Right forelimb (tissue), 1 donor: ENCODE results near the gene NKIRAS1.
"Not testable (repeated sequence)": the region's sequence is repeated elsewhere in the genome, so short reads cannot be mapped to it uniquely, and the experiment has no call there.

Source experiments
- DNase-seq: peaks from one replicate; pipeline ENCODE4 v3.0.0-alpha.2; 2018

The NKIRAS1 gene

DNA sequence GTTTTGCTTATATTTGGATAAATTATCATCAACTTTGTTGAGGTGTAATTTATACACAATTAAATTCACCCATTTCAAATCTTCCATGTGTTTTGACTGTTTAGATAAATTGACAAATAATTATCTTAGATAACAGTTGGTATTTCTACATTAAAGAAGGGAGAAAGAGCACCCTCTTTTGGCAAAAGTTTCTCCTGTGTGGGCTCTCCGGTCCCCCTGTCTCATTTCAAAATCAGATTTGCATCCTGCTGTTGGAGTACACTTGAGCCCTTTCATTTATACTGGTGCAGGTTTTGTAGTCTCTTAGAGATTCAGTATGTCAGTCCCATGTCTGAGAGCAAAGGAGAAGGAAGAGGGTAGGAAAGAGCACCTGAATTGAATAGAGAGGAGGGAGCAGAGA, 49.4 kb downstream of the NKIRAS1 start:
- no peak for DNase-seq

DNA sequence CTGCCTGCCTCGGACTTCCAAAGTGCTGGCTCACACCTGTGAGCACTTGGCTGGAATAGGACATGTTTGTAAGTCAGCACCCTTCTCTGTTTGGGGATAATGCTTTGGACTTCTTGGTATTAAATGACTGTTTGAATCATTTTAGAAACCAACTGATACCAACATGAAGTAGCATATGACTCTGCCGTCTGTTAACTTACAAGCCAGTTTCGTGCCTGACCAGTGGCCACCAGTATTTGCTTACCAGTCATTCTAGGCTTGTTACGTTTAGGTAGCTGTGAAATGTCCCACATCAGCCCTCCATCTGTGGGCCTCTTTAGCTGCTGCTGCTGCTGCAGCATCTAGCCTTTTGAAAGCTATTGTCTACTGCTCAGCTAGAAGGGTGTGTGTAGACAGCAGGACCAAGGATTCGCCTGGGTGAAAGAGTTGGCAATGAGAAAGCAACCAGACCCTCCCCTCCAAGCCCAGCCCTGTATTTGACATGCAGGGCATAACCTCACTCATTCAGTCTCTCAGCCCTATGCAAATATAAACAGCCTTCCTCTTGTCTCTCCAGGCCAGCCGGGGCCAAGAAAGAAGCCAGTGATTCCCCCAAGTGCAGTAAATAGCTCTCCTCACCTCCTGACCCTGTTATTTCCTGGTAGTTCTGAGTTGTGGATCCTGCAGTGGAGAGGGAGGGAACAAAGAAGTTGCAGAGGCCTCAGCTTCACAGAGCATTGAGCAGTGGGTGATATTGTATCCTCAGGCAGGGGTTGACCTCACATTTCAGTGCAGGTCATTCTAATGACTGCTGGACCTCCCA, 51.0 kb downstream of the NKIRAS1 start:
- no peak for DNase-seq

DNA sequence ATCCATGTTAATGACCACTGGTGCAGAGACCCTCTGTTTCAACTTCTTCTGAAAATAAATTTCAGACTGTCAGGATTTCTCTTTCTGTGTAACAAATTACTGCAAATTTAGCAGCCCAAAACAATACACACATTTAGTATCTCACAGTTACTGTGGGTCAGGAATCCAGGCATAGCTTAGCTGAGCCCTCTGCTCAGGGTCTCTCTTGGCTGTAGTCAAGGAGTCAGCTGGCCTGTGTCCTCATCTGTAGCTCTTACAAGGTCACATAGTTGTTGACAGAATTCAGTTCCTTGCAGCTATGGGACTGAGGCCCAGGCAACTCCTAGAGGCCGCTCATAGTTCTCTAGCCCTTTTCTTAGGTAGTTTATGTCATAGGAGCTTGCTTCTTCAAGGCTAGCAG, 51.9 kb downstream of the NKIRAS1 start:
- DNase-seq: no peak

DNA sequence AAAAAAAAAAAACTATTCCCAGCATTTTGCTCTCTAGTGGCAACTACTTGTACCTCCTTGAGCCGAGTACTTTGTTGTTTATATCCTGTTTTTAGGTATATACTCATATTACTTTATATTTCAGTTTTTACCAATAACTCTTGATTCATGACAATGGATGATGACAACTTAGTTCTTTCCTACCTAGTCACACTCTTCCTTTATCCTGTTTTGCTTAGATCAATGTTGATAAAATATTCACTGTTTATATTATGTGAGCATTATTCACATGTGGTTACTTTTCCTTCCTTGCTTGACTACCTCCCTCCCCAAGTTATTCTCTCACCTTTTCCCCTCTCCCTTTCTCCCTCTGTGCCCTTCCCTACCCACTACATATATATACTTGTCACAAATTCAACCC, 53.7 kb downstream of the NKIRAS1 start:
- no peak for DNase-seq

DNA sequence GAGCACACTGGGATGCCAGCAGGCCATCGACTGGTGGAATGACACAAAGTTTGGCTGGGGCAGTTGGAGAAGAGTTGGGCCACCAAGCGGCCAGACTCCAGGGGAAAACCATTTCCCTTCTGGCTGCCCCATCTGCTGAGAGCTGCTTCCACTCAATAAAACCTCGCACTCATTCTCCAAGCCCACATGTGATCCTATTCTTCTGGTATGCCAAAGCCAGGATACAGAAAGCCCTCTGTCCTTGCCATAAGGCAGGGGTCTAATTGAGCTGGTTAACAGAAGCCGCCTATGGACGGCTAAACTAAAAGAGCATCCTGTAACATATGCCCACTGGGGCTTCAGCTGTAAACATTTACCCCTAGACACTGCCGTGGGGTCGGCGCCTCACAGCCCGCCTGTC, 55.1 kb downstream of the NKIRAS1 start:
- DNase-seq: no peak

DNA sequence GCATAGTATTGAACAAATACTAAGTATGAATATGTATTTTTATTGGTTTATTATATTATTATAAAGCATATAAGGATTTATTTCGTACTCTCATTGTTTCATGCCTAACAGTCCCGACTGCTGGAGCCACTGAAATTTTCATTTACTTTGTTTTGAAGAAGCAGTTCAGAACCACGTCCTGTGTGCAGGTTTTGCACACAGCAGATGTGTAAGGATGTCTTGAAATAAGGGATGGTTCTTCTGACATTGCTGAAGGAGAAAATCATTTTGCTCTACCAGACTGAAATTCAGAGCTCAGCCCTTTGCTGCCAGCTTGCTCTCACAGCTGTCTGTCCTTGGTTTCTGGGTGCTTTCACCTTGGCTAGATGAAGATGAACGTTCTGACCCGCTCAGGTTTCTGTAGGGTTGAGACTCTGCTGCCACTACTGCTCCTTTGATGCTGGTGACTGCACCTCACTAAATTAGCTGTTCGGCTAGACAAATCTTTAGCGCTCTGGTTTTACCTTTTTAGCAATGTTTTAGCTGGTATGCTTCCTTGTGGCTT, 56.9 kb downstream of the NKIRAS1 start:
- DNase-seq: no peak

DNA sequence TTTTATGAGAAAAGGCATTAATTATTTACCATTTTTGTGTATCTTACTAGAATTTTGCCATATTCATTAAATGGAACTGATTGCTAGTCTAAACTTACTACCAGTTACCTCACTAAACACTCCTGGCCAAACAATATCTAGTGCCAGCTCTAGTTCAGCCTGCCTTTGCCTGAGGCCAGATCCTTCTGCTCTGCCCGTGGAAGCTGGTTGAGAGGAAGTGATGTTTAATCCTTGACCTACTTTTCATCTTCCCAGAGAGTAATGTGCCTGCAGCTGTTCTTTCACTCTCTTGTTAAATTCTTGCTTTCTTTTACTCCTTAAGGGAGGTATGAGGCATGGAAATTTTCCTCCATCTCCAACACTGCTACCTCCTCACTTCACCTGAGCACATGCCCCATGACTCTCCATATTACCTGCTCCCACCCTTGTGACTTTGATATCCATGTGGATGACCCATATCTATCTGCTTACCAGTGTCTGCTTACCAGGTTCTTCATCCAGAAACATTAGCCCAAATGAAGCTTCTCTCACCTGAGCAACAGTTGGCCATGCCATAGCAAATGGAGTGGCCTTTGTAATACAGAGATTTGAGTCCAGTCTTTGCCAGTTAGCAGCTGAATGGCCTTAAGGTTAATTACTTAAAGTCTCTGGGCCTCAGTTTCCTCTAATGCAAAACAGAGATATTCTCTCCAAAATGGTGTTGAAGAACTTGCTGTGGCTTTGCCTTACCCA, 57.6 kb downstream of the NKIRAS1 start:
- DNase-seq: no peak

DNA sequence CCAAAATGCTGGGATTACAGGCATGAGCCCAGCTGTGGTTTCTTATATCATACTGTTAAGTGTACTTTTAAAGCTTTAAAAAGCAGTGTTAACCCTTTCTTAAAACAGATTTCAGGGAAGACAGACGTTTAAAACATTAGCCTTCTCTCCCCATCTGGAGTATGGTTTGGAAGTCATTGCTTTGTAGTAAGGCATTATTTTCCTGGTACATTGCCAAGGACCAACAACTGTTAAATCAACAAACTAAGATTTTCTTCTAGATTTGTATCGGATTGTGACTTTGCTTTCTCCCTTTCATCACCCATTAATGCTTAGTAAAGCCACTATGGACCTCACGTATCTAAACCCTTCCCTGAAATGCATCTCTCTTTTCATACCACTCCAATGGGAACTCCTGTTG, 60.5 kb downstream of the NKIRAS1 start:
- DNase-seq: no peak

DNA sequence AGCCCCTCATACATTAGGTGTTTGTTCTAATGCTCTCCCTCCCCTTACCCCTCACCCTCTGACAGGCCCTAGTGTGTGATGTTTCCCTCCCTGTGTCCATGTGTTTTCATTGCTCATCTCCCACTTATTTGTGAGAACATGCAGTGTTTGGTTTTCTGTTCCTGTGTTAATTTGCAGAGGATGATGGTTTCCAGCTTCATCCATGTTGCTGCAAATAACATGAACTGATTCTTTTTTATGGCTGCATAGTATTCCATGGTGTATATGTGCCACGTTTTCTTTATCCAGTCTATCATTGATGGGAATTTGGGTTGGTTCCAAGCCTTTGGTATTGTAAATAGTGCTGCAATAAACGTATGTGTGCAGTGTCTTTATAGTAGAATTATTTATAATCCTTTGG, 67.3 kb downstream of the NKIRAS1 start:
- DNase-seq: not testable (repeated sequence)

DNA sequence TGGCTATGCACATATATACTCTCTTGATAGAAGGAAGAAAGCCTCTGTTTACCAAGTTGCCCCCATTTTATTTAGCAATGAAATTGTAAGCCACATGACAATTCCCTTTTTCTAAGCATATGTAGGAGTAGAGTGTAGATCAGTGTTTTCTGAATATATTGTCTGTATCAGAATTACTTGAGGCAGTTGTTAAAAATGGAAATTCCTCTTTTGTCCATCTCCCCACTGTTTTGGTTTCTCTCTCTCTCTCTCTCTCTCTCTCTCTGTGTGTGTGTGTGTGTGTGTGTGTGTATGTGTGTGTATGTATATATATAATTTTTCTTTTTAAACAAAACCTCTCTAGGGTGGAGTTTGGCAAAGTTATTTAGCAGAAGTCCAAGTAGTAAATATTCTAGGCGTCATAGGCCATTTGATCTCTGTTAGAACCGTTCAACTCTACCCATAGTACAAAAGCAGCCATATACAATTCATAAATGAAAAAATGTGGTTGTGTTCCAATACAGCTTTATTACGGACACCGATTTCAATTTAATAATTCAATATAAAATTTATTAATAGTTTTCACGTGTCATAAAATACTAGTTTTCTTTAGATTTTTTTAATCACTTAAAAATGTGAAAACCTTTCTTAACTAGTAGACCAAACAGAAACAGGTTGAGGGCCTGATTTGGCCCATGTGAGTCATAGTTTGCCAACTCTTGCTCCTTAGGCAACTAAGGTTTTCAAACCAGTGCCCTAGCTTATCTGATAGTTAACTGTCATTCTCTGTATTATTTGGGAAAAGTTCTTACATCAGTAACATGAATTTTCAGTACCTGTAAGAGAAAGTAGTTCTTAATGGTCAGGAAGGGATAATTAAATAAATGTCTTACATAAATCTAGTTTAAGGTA, 71.2 kb downstream of the NKIRAS1 start:
- no peak for DNase-seq

DNA sequence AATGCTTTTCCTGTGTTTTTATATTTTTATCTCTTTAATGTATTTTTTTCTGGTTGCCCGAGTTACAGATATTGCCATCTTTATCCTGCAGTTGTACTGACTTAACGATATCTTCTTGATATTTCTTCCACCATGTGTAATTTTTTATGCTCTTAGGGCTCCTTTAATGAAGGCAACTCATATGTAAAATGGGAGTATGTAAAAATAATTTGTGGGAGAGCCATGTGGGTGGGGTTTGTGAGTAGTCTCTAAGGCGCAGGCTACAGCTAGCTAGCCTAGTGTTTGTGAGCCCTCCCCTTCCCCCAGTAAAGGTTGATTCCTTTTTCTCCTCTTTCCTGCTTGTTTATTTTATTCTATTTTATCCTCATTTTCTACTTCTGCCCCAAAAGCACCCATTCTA, 72.9 kb downstream of the NKIRAS1 start:
- DNase-seq: no peak
